Effector memory CD8-positive, alpha-beta T cell (primary cell): Measurements from ENCODE around the gene GTF2F1.
"Not testable (repeated sequence)": the region's sequence is repeated elsewhere in the genome, so short reads cannot be mapped to it uniquely, and the experiment has no call there.

Experiments
- ATAC-seq: fragments of 150-1000 bp; cut with Tn5 transposase; replicated peaks from 2 replicates; pipeline ENCODE4 v1.10.0; 2021; ENCODE audit warnings: mild to moderate bottlenecking, moderate library complexity
- DNase-seq, 3 experiments: peaks; one replicate each; pipeline ENCODE4 v3.0.0; 2021
- H3K27ac Mint-ChIP-seq, 2 donors: one replicate each; pipeline ENCODE4 v1.8.0; 2022; ENCODE audit warnings: mild to moderate bottlenecking in 2 of 2, mixed read lengths in 2 of 2, moderate library complexity in 2 of 2
- H3K27me3 Mint-ChIP-seq, 2 donors: one replicate each; pipeline ENCODE4 v1.8.0; 2022; ENCODE audit warnings: mixed read lengths in 2 of 2
- H3K36me3 Mint-ChIP-seq: one replicate; pipeline ENCODE4 v1.8.0; 2022; ENCODE audit warnings: mild to moderate bottlenecking, moderate library complexity, mixed read lengths; ENCODE audit not compliant: insufficient read depth
- H3K4me1 Mint-ChIP-seq, 2 donors: one replicate each; pipeline ENCODE4 v1.8.0; 2022; ENCODE audit warnings: low read depth in 2 of 2, mixed read lengths in 2 of 2
- H3K4me3 Mint-ChIP-seq, 2 donors: one replicate each; pipeline ENCODE4 v1.8.0; 2022; ENCODE audit warnings: mild to moderate bottlenecking in 2 of 2, mixed read lengths in 2 of 2, moderate library complexity in 2 of 2
- H3K9me3 Mint-ChIP-seq, 2 donors: one replicate each; pipeline ENCODE4 v1.8.0; 2022; ENCODE audit warnings: mixed read lengths in 2 of 2

Gene GTF2F1

DNA sequence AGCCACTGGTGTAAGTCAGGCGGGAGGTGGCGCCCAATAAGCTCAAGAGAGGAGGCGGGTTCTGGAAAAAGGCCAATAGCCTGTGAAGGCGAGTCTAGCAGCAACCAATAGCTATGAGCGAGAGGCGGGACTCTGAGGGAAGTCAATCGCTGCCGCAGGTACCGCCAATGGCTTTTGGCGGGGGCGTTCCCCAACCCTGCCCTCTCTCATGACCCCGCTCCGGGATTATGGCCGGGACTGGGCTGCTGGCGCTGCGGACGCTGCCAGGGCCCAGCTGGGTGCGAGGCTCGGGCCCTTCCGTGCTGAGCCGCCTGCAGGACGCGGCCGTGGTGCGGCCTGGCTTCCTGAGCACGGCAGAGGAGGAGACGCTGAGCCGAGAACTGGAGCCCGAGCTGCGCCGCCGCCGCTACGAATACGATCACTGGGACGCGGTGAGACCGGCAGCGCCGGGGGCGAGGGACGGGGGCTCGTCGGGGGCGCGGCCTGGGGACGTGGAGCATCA is 20.3 kb downstream of the GTF2F1 start, which contains the start of gene ALKBH7:
TSS of gene ALKBH7 (plus strand) at position 201 of the 502 bp plus-strand sequence. CDS start at position 228, 27 bp downstream.
- peak within 1 kb of the TSS; percentile 88 to 95 for H3K27ac Mint-ChIP-seq

DNA sequence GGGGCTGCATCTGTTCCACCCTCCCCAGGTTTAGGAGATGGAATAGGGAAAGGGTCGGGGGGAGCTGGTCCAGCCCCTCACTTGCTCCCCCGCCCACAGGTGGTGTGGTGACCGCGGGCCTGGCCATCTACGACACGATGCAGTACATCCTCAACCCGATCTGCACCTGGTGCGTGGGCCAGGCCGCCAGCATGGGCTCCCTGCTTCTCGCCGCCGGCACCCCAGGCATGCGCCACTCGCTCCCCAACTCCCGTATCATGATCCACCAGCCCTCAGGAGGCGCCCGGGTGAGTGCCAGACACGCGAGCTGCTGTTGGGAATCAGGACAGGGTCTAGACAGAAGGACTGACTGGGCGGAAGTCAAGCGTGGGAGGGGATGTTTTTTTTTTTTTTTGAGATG is 28.6 kb downstream of the GTF2F1 start:
- no peak for DNase-seq
- ATAC-seq, result no peak
- H3K4me1 Mint-ChIP-seq, result peaks cover 14% of the 10 kb centered on the region in 2 donors
- H3K36me3 Mint-ChIP-seq, result peaks cover 65% of the 10 kb centered on the region
- no peaks in the 10 kb centered on the region for H3K9me3 Mint-ChIP-seq
- H3K4me3 Mint-ChIP-seq, result peak overlapping the region; percentile 6 to 44
- no peak overlapping the region for H3K27ac Mint-ChIP-seq
- no peaks in the 10 kb centered on the region for H3K27me3 Mint-ChIP-seq

More for the DNA sequence above, 20.3 kb downstream of the GTF2F1 start, which contains the start of gene ALKBH7:
- peaks cover 38% of the 10 kb centered on the region for H3K36me3 Mint-ChIP-seq
- H3K4me3 Mint-ChIP-seq, result peak within 1 kb of the TSS; percentile 93 to 94
- no peaks in the 10 kb centered on the region for H3K27me3 Mint-ChIP-seq
- DNase-seq (peak; percentile 93 to 97 (median 95)), ATAC-seq (peak; percentile 82)
- no peaks in the 10 kb centered on the region for H3K9me3 Mint-ChIP-seq
- H3K4me1 Mint-ChIP-seq, result peaks cover 10 to 13% of the 10 kb centered on the region in 2 donors

DNA sequence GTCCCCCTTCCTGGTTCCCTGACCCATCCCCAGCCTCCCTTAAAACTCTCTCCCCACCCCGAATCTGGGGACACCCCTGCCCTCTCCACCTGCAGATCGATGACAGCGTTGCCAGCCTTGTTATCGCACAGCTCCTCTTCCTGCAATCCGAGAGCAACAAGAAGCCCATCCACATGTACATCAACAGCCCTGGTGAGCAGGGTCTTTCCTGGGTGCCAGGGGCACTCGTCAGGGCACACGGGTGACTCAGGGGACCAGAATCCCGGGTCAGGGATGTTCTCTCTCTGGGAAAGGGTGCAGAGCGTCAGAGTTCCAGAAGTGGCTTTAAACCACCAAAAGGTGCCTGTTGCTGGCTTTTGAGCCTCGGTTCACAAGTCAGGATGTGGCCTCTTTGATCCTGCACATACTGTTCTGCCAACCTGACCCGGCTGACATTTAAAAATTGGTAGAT is 30.6 kb downstream of the GTF2F1 start:
- Mint-ChIP-seq H3K27ac (peak overlapping the region; percentile 94 to 97), H3K4me3 (peak overlapping the region; percentile 98 to 99), H3K36me3 (peaks cover 53% of the 10 kb centered on the region), H3K27me3 (no peaks in the 10 kb centered on the region), H3K9me3 (no peaks in the 10 kb centered on the region), H3K4me1 (peaks cover 14% of the 10 kb centered on the region in 2 donors)
- peak; percentile 29 to 33 (median 33) for DNase-seq
- ATAC-seq, result peak; percentile 49

DNA sequence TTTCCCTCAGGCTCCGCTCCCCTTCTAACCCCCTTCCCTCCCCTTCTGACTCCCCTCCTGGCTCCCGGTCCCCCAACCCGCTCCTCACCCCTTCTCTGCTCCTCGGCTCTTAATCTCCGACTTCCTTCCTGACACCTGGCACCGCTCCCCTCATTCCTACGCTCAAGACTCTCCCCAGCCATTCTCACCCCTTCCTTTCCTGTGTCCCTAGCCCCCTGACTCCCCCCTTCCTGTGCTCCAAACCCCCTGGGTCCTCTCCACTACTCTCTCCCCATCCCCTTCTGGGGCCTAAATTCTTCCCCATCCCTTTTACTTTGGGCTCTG is 31.0 kb downstream of the GTF2F1 start:
- H3K36me3 Mint-ChIP-seq, result peaks cover 49% of the 10 kb centered on the region
- peak overlapping the region; percentile 98 to 99 for H3K4me3 Mint-ChIP-seq
- H3K9me3 Mint-ChIP-seq, result no peaks in the 10 kb centered on the region
- H3K27me3 Mint-ChIP-seq, result no peaks in the 10 kb centered on the region
- H3K27ac Mint-ChIP-seq, result peak overlapping the region; percentile 94 to 97
- DNase-seq (no peak), ATAC-seq (no peak)
- peaks cover 14% of the 10 kb centered on the region in 2 donors for H3K4me1 Mint-ChIP-seq

DNA sequence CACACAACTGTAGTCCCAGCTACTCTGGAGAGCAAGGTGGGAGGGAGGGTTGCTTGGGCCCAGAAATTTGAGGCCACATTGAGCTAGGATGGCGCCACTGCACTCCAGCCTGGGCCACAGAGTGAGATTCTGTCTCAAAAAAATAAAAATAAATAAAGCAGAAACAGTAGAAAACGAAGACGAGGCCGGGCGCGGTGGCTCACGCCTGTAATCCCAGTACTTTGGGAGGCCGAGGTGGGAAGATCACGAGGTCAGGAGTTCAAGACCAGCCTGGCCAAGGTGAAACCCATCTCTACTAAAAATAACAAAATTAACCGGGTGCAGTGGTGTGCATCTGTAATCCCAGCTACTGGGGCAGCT is 32.1 kb downstream of the GTF2F1 start:
- not testable (repeated sequence) for ATAC-seq, H3K9me3 Mint-ChIP-seq, DNase-seq, H3K27me3 Mint-ChIP-seq
- Mint-ChIP-seq H3K4me3 (peak overlapping the region; percentile 98 to 99), H3K27ac (peak overlapping the region; percentile 94 to 97), H3K36me3 (peaks cover 39% of the 10 kb centered on the region), H3K4me1 (peaks cover 14% of the 10 kb centered on the region in 2 donors)

DNA sequence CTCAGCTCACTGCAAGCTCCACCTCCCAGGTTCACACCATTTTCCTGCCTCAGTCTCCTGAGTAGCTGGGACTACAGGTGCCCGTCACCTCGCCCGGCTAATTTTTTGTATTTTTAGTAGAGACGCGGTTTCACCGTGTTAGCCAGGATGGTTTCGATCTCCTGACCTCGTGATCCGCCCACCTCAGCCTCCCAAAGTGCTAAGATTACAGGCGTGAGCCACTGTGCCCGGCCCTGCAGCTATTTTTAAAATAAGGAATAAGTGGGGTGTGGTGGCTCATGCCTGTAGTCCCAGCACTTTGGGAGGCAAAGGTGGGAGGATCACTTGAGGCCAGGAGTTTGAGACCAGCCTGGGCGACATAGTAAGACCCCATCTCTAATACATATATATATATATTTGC is 32.5 kb downstream of the GTF2F1 start:
- H3K9me3 Mint-ChIP-seq, ATAC-seq, H3K27me3 Mint-ChIP-seq, H3K27ac Mint-ChIP-seq, DNase-seq: not testable (repeated sequence)
- H3K4me3 Mint-ChIP-seq, result peak overlapping the region; percentile 98 to 99
- H3K36me3 Mint-ChIP-seq, result peaks cover 35% of the 10 kb centered on the region
- H3K4me1 Mint-ChIP-seq, result peaks cover 14% of the 10 kb centered on the region in 2 donors

DNA sequence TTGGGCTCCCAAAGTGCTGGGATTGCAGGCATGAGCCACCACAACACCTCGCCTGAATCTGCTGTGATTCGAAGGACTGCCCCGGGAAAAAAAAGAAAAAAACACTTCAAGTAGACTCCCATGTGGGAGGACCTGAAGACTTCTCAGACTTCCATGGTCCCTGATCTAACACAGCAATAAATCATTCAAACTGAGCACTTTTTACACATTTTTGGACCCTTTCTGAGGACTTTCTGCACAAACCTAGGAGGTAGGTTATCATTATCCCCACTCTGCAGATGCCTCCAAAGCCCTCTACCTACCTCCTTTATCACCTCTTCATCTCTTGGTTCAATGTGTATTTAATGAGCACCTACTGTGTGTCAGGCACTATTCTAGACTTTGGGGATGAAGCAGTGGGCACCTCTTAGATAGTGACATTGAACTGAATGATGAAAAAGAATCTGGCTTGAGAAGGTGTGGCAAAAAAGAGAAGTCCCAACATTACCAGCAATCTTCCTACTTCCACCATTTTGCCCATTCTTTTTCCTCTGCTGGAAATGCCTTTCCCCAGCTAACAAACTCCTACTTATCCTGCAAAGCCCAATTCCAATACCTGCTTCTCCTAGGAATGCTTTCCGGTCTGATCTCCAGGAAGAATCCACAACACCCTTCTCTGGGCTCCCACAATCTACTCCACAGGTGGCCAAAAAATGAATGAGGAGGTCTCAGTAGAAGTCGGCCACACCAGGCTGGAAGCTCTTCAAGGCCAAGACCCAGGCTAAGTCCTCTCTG is 33.2 kb downstream of the GTF2F1 start:
- Mint-ChIP-seq H3K4me3 (no peak overlapping the region), H3K27ac (no peak overlapping the region), H3K27me3 (no peaks in the 10 kb centered on the region), H3K36me3 (peaks cover 31% of the 10 kb centered on the region), H3K4me1 (peaks cover 14% of the 10 kb centered on the region in 2 donors), H3K9me3 (no peaks in the 10 kb centered on the region)
- ATAC-seq, result no peak
- DNase-seq, result no peak

DNA sequence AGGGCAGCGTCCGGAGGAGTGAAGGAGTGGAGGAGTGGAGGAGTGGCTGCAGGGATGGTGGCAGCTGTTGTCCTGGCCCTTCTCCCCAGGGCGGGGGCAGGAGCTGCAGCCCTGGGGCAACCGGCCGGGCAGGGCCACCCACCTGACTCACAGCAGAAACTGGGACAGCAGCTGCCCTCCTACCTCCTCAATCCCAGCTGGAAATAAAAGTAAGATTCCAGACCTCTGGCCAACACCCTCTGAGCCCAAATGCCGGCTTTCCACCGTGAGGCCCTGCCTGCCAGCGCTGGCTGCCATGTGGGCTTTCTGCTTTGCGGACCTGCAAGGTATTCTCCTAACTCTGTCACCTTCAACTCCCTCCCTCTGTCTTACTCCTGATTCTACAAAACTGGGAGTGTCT is 35.0 kb downstream of the GTF2F1 start:
- peaks cover 15% of the 10 kb centered on the region for H3K36me3 Mint-ChIP-seq
- H3K27me3 Mint-ChIP-seq, result no peaks in the 10 kb centered on the region
- H3K9me3 Mint-ChIP-seq, result no peaks in the 10 kb centered on the region
- no peak for ATAC-seq
- H3K4me3 Mint-ChIP-seq, result no peak overlapping the region
- H3K4me1 Mint-ChIP-seq, result peaks cover 12 to 13% of the 10 kb centered on the region in 2 donors
- no peak overlapping the region for H3K27ac Mint-ChIP-seq
- no peak for DNase-seq

DNA sequence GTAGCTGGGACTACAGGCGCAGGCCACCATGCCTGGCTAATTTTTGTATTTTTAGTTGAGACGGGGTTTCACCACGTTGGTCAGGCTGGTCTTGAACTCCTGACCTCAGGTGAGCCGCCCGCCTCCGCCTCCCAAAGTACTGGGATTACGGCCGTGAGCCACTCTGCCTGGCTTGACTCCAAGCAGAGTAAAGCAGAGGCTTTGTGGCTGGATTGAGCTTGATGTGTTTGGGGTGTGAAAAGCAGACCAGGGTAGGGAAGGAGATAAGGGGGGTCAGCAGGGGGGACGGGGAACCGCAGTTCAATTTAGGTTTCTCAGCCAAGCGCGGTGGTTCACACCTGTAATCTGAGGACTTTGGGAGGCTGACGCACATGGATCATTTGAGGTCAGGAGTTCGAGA is 35.8 kb downstream of the GTF2F1 start:
- Mint-ChIP-seq H3K4me1 (peaks cover 5% of the 10 kb centered on the region in 2 donors), H3K27me3 (no peaks in the 10 kb centered on the region), H3K36me3 (peaks cover 9% of the 10 kb centered on the region), H3K4me3 (no peak overlapping the region), H3K9me3 (no peaks in the 10 kb centered on the region), H3K27ac (no peak overlapping the region)
- ATAC-seq (no peak), DNase-seq (no peak)

DNA sequence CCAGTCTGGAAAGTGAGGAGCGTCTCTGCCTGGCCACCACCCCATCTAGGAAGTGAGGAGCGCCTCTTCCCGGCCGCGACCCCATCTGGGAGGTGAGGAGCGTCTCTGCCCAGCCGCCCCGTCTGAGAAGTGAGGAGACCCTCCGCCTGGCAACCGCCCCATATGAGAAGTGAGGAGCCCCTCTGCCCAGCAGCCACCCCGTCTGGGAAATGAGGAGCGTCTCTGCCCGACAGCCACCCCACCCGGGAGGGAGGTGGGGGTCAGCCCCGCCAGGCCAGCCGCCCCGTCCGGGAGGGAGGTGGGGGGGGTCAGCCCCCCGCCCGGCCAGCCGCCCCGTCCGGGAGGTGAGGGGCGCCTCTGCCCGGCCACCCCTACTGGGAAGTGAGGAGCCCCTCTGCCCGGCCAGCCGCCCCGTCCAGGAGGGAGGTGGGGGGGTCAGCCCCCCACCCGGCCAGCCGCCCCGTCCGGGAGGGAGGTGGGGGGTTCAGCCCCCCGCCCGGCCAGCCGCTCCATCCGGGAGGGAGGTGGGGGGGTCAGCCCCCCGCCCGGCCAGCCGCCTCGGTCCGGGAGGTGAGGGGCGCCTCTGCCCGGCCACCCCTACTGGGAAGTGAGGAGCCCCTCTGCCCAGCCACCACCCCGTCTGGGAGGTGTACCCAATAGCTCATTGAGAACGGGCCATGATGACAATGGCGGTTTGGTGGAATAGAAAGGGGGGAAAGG is 37.5 kb downstream of the GTF2F1 start:
- H3K9me3 Mint-ChIP-seq, H3K27me3 Mint-ChIP-seq, H3K4me3 Mint-ChIP-seq, H3K36me3 Mint-ChIP-seq, DNase-seq, ATAC-seq, H3K27ac Mint-ChIP-seq, H3K4me1 Mint-ChIP-seq: not testable (repeated sequence)

DNA sequence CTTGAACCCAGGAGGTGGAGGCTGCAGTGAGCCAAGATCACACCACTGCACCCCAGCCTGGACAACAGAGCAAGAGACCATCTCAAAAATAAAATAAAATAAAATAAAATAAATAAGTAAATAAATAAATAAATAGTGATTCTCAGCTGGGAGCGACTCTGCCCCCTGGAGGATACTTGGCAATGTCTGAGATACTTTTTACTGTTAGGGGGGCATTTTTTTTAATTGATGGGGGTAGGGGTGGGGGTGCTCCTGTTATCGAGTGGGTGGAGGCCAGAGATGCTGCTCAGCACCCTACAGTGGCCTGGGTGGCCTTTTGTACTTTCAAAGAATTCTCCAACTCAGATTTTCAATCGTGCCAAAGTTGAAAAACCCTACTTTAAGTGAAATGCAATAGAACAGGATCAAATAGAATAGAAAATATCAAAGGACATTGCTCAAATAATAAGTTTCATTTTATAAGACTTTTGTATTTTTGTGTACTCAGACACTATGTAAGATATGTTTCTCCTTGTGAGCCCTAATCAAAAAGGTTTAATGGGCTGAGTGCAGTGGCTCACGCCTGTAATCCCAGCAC is 38.8 kb downstream of the GTF2F1 start:
- H3K4me3 Mint-ChIP-seq, result no peak overlapping the region
- peak overlapping the region in 1 of 2 donors; percentile 31 for H3K27ac Mint-ChIP-seq
- peaks cover 5% of the 10 kb centered on the region for H3K36me3 Mint-ChIP-seq
- DNase-seq (no peak), ATAC-seq (no peak)
- H3K27me3 Mint-ChIP-seq, result no peaks in the 10 kb centered on the region
- H3K9me3 Mint-ChIP-seq, result no peaks in the 10 kb centered on the region
- H3K4me1 Mint-ChIP-seq, result no peaks in the 10 kb centered on the region

DNA sequence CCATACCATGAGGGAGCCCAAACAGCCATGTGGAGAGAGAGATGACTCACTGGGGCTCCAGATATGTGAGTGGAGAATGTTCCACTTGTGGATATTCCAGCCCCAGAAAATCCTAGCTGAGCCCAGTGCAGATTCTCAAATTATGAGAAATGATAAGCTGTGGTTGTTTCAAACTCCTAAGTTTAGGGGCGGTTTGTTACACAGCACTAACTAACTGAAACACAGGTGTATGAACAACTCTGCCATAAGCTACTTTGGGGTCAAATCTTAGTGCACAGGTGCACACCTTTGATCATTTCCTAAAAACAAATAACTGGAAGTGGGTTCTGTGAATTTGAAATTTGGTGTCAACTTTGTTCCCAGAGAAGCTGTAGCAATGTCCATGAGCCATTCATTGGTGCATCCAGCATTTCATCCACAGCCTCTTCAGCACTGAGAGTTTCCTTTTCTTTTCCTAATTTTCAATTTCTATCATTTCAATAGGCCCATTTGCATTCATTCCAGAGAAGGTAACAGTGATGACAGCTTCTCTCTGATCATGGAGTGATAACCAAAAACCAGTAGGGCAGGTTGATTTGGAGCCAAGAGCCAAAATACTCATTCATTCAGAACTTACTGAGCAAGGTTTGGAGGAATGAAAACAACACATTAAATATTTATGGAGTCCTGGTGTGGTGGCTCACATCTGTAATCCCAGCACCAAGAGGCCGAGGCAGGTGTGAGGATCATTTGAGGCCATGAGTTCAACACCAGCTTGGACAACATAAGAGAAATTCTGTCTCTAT is 40.4 kb downstream of the GTF2F1 start:
- no peak for ATAC-seq
- H3K9me3 Mint-ChIP-seq, result no peaks in the 10 kb centered on the region
- no peak for DNase-seq
- no peak overlapping the region for H3K4me3 Mint-ChIP-seq
- H3K27me3 Mint-ChIP-seq, result no peaks in the 10 kb centered on the region
- no peak overlapping the region for H3K27ac Mint-ChIP-seq
- H3K36me3 Mint-ChIP-seq, result peaks cover 5% of the 10 kb centered on the region
- no peaks in the 10 kb centered on the region for H3K4me1 Mint-ChIP-seq

DNA sequence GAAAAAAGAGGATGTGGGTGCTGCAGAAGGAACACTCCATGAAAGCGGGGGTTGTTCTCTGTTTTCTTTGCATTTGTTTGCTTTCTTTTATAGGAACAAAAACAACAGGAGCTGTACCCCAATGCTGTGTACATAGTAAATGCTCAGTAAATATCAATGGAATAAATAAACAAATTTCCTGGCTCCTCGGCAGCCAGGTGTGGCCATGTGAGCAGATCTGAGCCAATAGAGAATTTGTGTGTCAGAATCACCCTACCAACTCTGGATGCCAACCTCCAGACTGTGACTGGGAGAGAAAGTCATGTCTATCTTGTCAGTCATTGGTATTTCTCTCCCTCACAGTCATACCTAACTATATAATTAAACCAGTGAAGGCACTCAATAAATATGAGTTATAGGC is 42.3 kb downstream of the GTF2F1 start:
- Mint-ChIP-seq H3K27ac (no peak overlapping the region), H3K9me3 (no peaks in the 10 kb centered on the region), H3K4me3 (no peak overlapping the region), H3K27me3 (no peaks in the 10 kb centered on the region), H3K36me3 (peaks cover 5% of the 10 kb centered on the region), H3K4me1 (no peaks in the 10 kb centered on the region)
- DNase-seq (no peak), ATAC-seq (no peak)
